ENCODE data around the gene CACNA1G. TPM values are rescaled to one million over a fixed set of nuclear protein-coding genes. Genes with fewer than 3 reads are reported as not detected.
A peak's percentile ranks its signal among the peaks of the same experiment; 100 is the strongest.

Gene CACNA1G
- total and polyA plus RNA-seq, 2 experiments from 2014 or later: 3.5 to 4.8 TPM

GRCh38 chr17:50549969-50550368 is 10.5 kb upstream of the CACNA1G start:
- Histone ChIP-seq H3K79me2 (peaks cover 7% of the 10 kb centered on the region), H2AFZ (no peak overlapping the region), H4K20me1 (ENCODE audit: insufficient read depth, poor library complexity, severe bottlenecking) (no peaks in the 10 kb centered on the region), H3K9me2 (replicated peaks; ENCODE audit: insufficient read depth) (no peaks in the 10 kb centered on the region), H3K4me3 (no peak overlapping the region), H3K9me3 (ENCODE audit: low read depth) (no peaks in the 10 kb centered on the region), H3K4me1 (ENCODE audit: insufficient read depth) (peaks cover 8% of the 10 kb centered on the region), H3K4me2 (no peak overlapping the region), H3K36me3 (replicated peaks; ENCODE audit: insufficient read depth, low read depth) (no peaks in the 10 kb centered on the region), H3K27ac (no peak overlapping the region), H3K27me3 (no peaks in the 10 kb centered on the region)
- no peak for DNase-seq (ENCODE audit: low spot score)
- TF ChIP-seq EZH2phosphoT487 (IDR thresholded peaks at IDR 0.05; ENCODE audit: low read depth, severe bottlenecking, unreplicated experiment): no peak
- TF ChIP-seq EZH2 (IDR thresholded peaks at IDR 0.05; ENCODE audit: borderline replicate concordance): no peak
- TF ChIP-seq CTCF (IDR thresholded peaks at IDR 0.05; ENCODE audit: poor library complexity): no peak
- 96% methylated on average over 8 of the region's 11 CpGs for WGBS (ENCODE audit: low lambda C conversion rate, missing lambda C conversion rate)

GRCh38 chr17:50550661-50551432 is 9.7 kb upstream of the CACNA1G start:
- Histone ChIP-seq H3K79me2 (peaks cover 7% of the 10 kb centered on the region), H3K27ac (peak overlapping the region; percentile 40), H3K9me3 (ENCODE audit: low read depth) (no peaks in the 10 kb centered on the region), H4K20me1 (ENCODE audit: insufficient read depth, poor library complexity, severe bottlenecking) (no peaks in the 10 kb centered on the region), H3K4me3 (no peak overlapping the region), H2AFZ (no peak overlapping the region), H3K9me2 (replicated peaks; ENCODE audit: insufficient read depth) (no peaks in the 10 kb centered on the region), H3K4me2 (no peak overlapping the region), H3K36me3 (replicated peaks; ENCODE audit: insufficient read depth, low read depth) (no peaks in the 10 kb centered on the region), H3K27me3 (no peaks in the 10 kb centered on the region), H3K4me1 (ENCODE audit: insufficient read depth) (peaks cover 8% of the 10 kb centered on the region)
- peak; percentile 94 for DNase-seq (ENCODE audit: low spot score)
- 56% methylated on average over 32 of the region's 32 CpGs for WGBS (ENCODE audit: low lambda C conversion rate, missing lambda C conversion rate)
- TF ChIP-seq EZH2 (IDR thresholded peaks at IDR 0.05; ENCODE audit: borderline replicate concordance) (no peak), CTCF (IDR thresholded peaks at IDR 0.05; ENCODE audit: poor library complexity) (peak; percentile 86), EZH2phosphoT487 (IDR thresholded peaks at IDR 0.05; ENCODE audit: low read depth, severe bottlenecking, unreplicated experiment) (no peak)

DNA sequence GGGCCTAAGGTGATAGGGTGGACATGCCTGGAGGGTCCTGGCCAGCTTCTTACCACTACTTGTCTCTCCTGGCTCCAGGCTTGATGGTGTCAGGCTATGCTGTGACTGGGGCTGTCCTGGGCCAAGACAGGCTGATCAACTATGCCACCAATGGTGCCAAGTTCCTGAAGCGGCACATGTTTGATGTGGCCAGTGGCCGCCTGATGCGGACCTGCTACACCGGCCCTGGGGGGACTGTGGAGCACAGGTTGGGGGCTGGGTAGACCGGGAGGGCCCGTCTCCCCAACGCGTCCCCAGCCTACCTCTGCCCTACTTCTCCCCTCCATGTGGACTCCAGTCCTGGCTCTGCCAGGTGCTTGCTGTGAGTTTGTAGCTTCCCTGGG is 9.1 kb upstream of the CACNA1G start:
- no peaks in the 10 kb centered on the region for H4K20me1 ChIP-seq (ENCODE audit: insufficient read depth, poor library complexity, severe bottlenecking)

More for the DNA sequence above, 9.1 kb upstream of the CACNA1G start:
- DNase-seq (ENCODE audit: low spot score): no peak
- Histone ChIP-seq H3K9me3 (ENCODE audit: low read depth) (no peaks in the 10 kb centered on the region), H3K9me2 (replicated peaks; ENCODE audit: insufficient read depth) (no peaks in the 10 kb centered on the region), H3K36me3 (replicated peaks; ENCODE audit: insufficient read depth, low read depth) (no peaks in the 10 kb centered on the region), H2AFZ (no peak overlapping the region), H3K4me3 (no peak overlapping the region), H3K27me3 (no peaks in the 10 kb centered on the region), H3K79me2 (peaks cover 7% of the 10 kb centered on the region), H3K4me1 (ENCODE audit: insufficient read depth) (peaks cover 8% of the 10 kb centered on the region), H3K27ac (no peak overlapping the region), H3K4me2 (no peak overlapping the region)
- no peak for TF ChIP-seq EZH2 (IDR thresholded peaks at IDR 0.05; ENCODE audit: borderline replicate concordance)
- TF ChIP-seq CTCF (IDR thresholded peaks at IDR 0.05; ENCODE audit: poor library complexity): no peak
- no peak for TF ChIP-seq EZH2phosphoT487 (IDR thresholded peaks at IDR 0.05; ENCODE audit: low read depth, severe bottlenecking, unreplicated experiment)
- WGBS (ENCODE audit: low lambda C conversion rate, missing lambda C conversion rate): 97% methylated on average over 8 of the region's 8 CpGs

Measured in hepatocyte (in vitro differentiated cells).